Thyroid gland (tissue), 4 donors: ENCODE results near the gene PLEKHN1. TPM values are rescaled to one million over a fixed set of nuclear protein-coding genes. Genes with fewer than 3 reads are reported as not detected.

Source experiments
- DNase-seq, 2 donors: peaks; one replicate each; pipeline ENCODE4 v3.0.0-alpha.2; 2019
- H3K27ac ChIP-seq, 3 donors: fragments of 200-600 bp; sonication (generic); 1 replicate in 2 of 3; 2 replicates in 1 of 3; pipeline ENCODE4 v1.5.1; 2016 to 2019; ENCODE audit warnings: mild to moderate bottlenecking in 1 of 3, moderate library complexity in 1 of 3
- H3K27me3 ChIP-seq: fragments of 200-600 bp; sonication (generic); one replicate; pipeline ENCODE4 v1.5.1; 2019
- H3K36me3 ChIP-seq, 2 donors: fragments of 200-600 bp; sonication (generic); one replicate each; pipeline ENCODE4 v1.5.1; 2016 to 2019
- H3K4me1 ChIP-seq, 2 donors: fragments of 200-600 bp; sonication (generic); one replicate each; pipeline ENCODE4 v1.5.1; 2017 to 2019
- H3K4me3 ChIP-seq, 3 donors: fragments of 200-600 bp; sonication (generic); replicated peaks in 1 of 3; 1 replicate in 2 of 3; 2 replicates in 1 of 3; pipeline ENCODE4 v1.5.1; 2016; ENCODE audit warnings: mild to moderate bottlenecking in 1 of 3
- H3K9me3 ChIP-seq: fragments of 200-600 bp; sonication (generic); one replicate; pipeline ENCODE4 v1.5.1; 2017
- CTCF ChIP-seq, 6 experiments: fragments of 200-600 bp in 3 of 6; fragments of 450-650 bp in 3 of 6; sonication (generic) in 3 of 6; IDR thresholded peaks; one replicate each; pipeline ENCODE4 v1.5.1; 2016 to 2019; ENCODE audit warnings: antibody characterized with exemption in 6 of 6, mild to moderate bottlenecking in 2 of 6, inconsistent platforms in 1 of 6, moderate library complexity in 1 of 6
- POLR2A ChIP-seq, 2 donors: fragments of 450-650 bp; IDR thresholded peaks; one replicate each; pipeline ENCODE4 v1.6.1; 2017; ENCODE audit warnings: antibody characterized with exemption in 2 of 2, mild to moderate bottlenecking in 2 of 2, moderate library complexity in 1 of 2
- WGBS, 2 donors: methylation state at CpG; one replicate each; pipeline ENCODE4 v1.1.5; 2017; 5-methylcytosine and 5-hydroxymethylcytosine counted together
- intact Hi-C: fragments of 100-400 bp; cut with DNase I; formaldehyde crosslinking; loops from one replicate; pipeline ENCODE4 v1.15.1; 2023
- total RNA-seq, 4 donors: library from RNA; depleted of rRNA; stranded (reverse); fragments of >200 nt; gene quantifications; one replicate each; pipeline ENCODE4 v1.2.3, GENCODE V29; 2016

Gene PLEKHN1
- under 1 TPM in 2 of 4 donors, not detected in 2; 0.25 to 0.27 TPM for total RNA-seq

DNA sequence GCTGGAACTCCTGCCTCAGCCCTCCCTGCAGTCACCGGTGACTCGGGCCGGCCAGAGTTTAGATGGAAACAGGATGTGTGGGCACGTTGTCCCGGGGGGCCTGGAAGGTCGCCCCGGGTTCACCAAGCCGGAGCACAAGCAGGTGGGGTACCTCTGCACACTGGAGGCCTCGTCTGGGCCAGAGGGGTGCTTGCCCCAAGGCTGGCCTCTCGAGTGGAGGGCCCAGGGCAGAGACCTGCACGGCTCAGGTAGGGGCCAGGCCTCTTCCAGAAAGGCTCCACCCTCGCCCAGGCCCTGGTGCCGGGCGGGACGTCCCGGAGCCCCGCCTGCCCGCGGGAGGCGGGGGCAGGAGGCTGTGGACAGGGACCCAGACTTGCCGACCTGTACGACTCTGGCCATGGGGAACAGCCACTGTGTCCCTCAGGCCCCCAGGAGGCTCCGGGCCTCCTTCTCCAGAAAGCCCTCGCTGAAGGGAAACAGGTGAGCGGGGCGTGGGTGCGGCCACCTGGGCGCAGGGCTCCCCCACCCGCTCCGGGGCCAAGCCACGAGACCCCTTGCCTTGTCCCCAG lies at the start of gene PLEKHN1:
PLEKHN1 (plus strand) TSS at position 348 of the 569 bp plus-strand sequence; CDS start at position 398, 50 bp downstream.
- H3K36me3 ChIP-seq, result no peaks in the 10 kb centered on the region
- peak within 1 kb of the TSS in 2 of 3 donors; percentile 6 to 55 for H3K27ac ChIP-seq
- WGBS, 2 donors, result 21% methylated on average over 10 of the region's 31 CpGs; no CpG with 5 or more reads in 1 of the 2 donors

DNA sequence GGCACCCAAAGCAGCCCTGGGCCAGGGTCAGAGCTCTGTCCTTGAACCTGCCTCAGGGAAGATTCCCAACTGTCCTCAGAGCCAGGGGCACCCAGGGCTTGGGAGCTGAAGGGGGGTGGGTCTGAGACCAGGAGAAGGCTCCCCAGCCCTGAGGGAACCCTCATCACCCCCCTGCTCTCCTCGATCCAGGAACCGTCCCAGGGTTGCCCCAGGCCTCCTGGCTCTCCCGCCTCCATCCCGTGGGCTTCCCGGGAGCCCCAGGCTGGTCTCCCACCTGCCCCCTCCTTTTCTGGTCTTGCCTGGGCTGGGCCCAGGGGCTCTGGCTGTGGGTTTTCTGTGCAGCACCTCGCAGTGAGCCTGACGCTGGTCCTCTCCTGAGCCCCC lies 49.2 kb upstream of the PLEKHN1 start:
- Histone ChIP-seq H3K4me3 (no peak overlapping the region), H3K27me3 (no peaks in the 10 kb centered on the region), H3K36me3 (no peaks in the 10 kb centered on the region), H3K9me3 (no peaks in the 10 kb centered on the region), H3K4me1 (peaks cover 6 to 22% of the 10 kb centered on the region in 2 donors), H3K27ac (no peak overlapping the region)
- TF ChIP-seq POLR2A (IDR thresholded peaks at IDR 0.05) (no peak), CTCF (IDR thresholded peaks at IDR 0.05) (no peak)
- WGBS, 2 donors, result 54 to 55% methylated on average over 7 of the region's 7 CpGs
- intact Hi-C loops, result no loop called here
- no peak for DNase-seq

More for the DNA sequence above, at the start of gene PLEKHN1:
- Histone ChIP-seq H3K4me1 (peaks cover 8 to 25% of the 10 kb centered on the region in 2 donors), H3K27me3 (peaks cover 4% of the 10 kb centered on the region), H3K4me3 (peak within 1 kb of the TSS; percentile 4 to 58 (median 36)), H3K9me3 (no peaks in the 10 kb centered on the region)
- peak; percentile 40 to 46 for DNase-seq
- no peak for TF ChIP-seq CTCF (IDR thresholded peaks at IDR 0.05)
- no peak for TF ChIP-seq POLR2A (IDR thresholded peaks at IDR 0.05)
- intact Hi-C loops, result no loop called here

DNA sequence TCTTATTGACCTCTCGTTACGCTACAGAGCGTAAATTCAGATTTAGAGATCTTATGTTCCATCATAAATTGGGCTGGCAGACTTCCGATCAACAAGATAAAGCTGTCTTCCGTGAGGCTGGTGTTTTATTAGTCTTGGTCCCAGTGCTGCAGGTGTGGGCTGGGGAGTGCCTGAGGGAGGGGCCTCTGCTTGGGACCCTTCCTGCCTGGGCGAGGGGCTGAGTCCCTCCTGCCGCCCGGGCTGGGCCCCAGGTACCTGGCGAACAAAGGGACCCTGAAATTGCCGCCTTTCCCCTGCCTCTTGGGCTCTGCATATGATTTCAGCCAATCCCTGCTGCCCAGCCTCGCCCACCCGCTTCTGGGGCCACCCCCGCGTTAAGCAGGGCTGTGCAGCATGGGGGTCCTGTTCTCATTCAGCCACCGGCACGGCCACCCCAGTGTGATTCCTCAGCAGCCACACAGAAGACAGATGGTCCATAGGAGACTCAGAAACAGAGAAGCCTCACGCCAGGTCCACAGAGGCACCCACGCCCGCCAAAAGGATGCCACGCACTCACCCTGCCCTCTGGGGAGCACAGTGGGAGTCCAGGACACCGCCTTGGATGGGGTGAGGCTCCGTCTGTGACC lies 48.7 kb upstream of the PLEKHN1 start:
- WGBS, 2 donors, result 69 to 70% methylated on average over 20 to 22 of the region's 22 CpGs
- H3K4me1 ChIP-seq, result peaks cover 6 to 25% of the 10 kb centered on the region in 2 donors

GRCh38 chr1:918353-918752 lies 47.9 kb upstream of the PLEKHN1 start:
- H3K4me3 ChIP-seq, result no peak overlapping the region
- intact Hi-C loops, result no loop called here
- WGBS, 2 donors, result 80% methylated on average over 4 to 8 of the region's 15 CpGs
- DNase-seq, result no peak
- H3K27me3 ChIP-seq, result no peaks in the 10 kb centered on the region
- no peaks in the 10 kb centered on the region for H3K36me3 ChIP-seq
- H3K4me1 ChIP-seq, result peaks cover 9 to 33% of the 10 kb centered on the region in 2 donors
- TF ChIP-seq CTCF (IDR thresholded peaks at IDR 0.05) (no peak), POLR2A (IDR thresholded peaks at IDR 0.05) (no peak)
- no peak overlapping the region for H3K27ac ChIP-seq
- H3K9me3 ChIP-seq, result no peaks in the 10 kb centered on the region

More for the DNA sequence above, 48.7 kb upstream of the PLEKHN1 start:
- intact Hi-C loops, result no loop called here
- Histone ChIP-seq H3K27ac (no peak overlapping the region), H3K27me3 (no peaks in the 10 kb centered on the region), H3K36me3 (no peaks in the 10 kb centered on the region), H3K9me3 (no peaks in the 10 kb centered on the region), H3K4me3 (no peak overlapping the region)
- TF ChIP-seq CTCF (IDR thresholded peaks at IDR 0.05) (no peak), POLR2A (IDR thresholded peaks at IDR 0.05) (no peak)
- DNase-seq, result no peak

DNA sequence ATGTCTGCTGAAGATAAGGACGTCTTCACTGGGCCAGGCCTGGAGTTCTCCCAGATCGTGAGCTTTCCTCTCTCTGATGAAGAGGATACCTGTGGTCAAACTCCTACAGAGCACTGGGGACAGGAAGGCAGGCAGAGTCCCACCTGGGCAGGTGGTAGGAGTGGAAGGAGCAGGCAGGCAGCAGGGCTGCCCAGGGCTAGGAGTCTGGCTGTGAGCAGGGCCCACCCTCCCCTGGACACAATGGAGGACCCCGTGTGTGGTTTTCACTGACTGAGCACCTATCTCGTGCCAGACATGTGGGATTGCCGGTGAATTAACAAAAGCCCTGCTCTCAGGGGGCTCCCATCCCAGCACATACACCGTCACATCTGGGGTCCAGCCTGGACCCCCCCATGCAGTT lies 47.4 kb upstream of the PLEKHN1 start:
- TF ChIP-seq CTCF (IDR thresholded peaks at IDR 0.05) (no peak), POLR2A (IDR thresholded peaks at IDR 0.05) (no peak)
- Histone ChIP-seq H3K36me3 (no peaks in the 10 kb centered on the region), H3K4me3 (no peak overlapping the region), H3K27me3 (no peaks in the 10 kb centered on the region), H3K4me1 (peaks cover 12 to 36% of the 10 kb centered on the region in 2 donors), H3K27ac (no peak overlapping the region), H3K9me3 (no peaks in the 10 kb centered on the region)
- intact Hi-C loops, result no loop called here
- 81 to 82% methylated on average over 4 to 6 of the region's 6 CpGs for whole genome bisulfite sequencing, 2 donors
- DNase-seq, result no peak
